GM19395 (cell line): ENCODE measurements around the gene XPO6.
"Not testable (repeated sequence)": the region's sequence is repeated elsewhere in the genome, so short reads cannot be mapped to it uniquely, and the experiment has no call there.

Source experiments
- ATAC-seq: cut with Tn5 transposase; IDR thresholded peaks from one replicate; pipeline ENCODE4 v1.9.1; 2021; ENCODE audit warnings: mild to moderate bottlenecking, moderate library complexity; ENCODE audit not compliant: unreplicated experiment

Gene XPO6, protein sequence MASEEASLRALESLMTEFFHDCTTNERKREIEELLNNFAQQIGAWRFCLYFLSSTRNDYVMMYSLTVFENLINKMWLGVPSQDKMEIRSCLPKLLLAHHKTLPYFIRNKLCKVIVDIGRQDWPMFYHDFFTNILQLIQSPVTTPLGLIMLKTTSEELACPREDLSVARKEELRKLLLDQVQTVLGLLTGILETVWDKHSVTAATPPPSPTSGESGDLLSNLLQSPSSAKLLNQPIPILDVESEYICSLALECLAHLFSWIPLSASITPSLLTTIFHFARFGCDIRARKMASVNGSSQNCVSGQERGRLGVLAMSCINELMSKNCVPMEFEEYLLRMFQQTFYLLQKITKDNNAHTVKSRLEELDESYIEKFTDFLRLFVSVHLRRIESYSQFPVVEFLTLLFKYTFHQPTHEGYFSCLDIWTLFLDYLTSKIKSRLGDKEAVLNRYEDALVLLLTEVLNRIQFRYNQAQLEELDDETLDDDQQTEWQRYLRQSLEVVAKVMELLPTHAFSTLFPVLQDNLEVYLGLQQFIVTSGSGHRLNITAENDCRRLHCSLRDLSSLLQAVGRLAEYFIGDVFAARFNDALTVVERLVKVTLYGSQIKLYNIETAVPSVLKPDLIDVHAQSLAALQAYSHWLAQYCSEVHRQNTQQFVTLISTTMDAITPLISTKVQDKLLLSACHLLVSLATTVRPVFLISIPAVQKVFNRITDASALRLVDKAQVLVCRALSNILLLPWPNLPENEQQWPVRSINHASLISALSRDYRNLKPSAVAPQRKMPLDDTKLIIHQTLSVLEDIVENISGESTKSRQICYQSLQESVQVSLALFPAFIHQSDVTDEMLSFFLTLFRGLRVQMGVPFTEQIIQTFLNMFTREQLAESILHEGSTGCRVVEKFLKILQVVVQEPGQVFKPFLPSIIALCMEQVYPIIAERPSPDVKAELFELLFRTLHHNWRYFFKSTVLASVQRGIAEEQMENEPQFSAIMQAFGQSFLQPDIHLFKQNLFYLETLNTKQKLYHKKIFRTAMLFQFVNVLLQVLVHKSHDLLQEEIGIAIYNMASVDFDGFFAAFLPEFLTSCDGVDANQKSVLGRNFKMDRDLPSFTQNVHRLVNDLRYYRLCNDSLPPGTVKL

DNA sequence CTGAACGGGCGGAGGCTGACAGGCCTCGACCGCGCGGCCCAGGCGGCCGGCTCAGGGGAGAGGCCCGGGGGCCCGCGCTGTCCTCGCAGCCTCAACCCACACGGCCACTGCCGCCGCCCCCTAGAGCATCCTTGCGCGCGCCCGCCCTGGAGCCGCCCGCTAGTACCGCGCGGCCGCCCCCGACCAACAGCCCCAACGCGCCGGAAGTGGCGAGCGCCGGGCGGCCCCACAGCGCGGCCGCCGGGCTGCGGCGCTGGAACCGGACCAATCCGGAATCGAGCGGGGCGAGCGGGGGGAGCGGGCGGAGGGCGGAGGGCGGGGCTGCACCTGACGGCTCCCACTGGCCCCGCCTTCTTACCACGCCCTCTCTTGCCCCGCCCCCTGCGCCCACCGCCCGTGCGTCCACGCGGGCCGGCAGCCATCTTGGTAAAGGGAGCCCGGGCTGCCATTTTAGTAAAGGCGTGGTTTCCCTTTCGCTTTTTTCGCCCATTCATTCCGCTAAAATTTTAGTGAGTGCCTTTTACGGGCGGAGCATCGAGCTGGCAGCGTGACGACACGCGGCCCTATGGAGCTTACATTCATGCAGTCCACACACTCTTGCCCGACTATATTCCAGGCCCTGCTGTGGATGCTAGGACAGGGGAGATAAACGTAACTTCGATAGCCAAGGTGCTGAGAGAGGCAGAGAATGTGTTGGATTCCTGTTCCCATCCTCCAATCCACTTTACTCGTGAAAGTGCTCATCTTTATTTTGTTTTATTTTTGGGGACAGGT is at the start of gene XPO6:
Gene XPO6 (minus strand): TSS at position 208 of the 774 bp plus-strand sequence. CDS start 597 bp downstream, outside the sequence.
- ATAC-seq, result peak; percentile 79

DNA sequence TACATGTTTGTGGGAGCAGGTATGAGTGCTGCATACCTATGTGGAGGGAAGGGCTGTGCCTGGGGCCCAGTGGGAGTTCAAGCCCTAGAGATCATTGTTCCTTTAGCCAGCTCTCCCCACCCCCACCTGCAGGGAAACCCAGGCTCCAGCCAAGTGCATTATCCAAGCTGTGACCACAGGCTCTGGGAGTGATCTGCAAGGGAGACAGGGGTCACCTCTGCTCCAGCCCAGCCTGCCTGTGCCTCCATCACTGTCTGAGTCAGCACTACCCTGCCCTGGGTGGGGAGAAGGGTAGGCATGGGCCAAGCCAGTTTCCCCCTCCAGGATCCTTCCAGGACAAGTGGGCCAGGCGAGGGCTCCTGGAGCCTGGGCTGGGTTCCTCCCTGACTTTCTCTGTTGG is 48.4 kb upstream of the XPO6 start:
- no peak for ATAC-seq

DNA sequence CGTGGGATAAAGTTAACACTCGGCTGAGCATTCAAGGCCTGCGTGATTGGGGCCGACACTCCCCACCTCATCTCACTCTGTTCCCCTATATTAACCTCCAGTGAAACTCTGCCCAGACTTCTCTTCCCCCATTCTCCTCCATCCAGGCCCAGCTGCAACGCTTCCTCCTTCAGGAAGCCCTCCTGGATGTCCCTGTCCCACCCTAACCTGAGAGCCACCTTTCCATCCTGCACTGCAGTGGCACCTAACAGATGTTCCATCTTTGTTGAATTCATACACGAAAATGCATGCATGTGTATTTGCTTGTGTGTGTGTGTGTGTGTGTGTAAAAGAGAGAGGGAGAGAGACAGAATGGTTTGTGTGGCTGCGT is 48.0 kb upstream of the XPO6 start:
- ATAC-seq, result no peak

DNA sequence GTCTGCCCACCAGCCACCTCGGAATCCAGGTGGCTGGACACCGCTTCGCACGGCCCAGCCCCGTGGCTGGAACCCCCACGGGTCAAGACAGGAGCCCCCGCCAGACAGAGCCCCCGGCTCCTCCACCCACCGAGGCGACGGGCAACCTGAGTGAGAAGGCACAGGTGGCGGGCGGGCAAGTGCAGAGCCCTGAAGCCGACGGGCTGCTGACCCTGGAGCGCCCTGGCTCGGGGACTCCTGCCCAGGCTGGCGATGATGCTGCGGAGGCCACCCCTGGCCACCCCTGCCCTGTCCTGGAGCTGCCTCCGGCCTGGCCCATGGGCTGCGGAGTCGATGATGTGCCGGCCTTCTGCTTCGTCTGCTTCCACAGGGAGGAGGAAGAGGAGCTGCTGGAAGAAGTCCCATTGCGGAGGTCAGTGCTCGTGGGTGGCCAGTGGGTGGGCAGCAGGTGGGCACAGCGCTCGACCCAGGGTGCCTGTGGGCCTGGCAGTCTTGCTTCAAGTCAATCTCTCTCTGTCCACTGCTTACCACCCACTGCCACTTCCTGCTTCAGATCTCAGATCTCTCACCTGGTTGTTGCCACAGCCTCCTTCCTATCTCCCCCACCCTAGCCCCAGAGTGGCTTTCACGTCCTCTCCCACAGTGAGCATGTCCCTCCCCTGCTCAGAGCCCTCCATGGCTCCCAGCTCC is 47.5 kb upstream of the XPO6 start:
- no peak for ATAC-seq

DNA sequence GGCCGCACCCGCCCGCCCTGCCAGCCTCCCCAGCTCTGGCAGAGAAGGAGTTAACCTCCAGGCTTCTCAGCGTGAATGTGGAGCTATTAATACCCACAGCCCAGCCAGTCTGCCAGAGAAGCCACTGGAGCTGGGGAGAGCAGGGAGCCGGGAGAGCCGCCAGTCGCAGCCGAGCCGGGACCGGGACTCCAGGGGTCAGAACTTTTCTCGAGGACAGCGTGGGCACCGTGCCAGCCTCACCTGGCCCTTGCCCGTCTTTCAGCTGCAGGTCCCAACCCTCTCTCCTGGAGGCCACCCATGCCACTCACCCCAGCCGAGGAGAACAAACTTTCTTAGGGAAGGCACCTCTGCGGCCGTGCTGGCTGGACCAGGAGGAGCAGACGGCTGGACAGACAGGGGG is 46.8 kb upstream of the XPO6 start:
- no peak for ATAC-seq

DNA sequence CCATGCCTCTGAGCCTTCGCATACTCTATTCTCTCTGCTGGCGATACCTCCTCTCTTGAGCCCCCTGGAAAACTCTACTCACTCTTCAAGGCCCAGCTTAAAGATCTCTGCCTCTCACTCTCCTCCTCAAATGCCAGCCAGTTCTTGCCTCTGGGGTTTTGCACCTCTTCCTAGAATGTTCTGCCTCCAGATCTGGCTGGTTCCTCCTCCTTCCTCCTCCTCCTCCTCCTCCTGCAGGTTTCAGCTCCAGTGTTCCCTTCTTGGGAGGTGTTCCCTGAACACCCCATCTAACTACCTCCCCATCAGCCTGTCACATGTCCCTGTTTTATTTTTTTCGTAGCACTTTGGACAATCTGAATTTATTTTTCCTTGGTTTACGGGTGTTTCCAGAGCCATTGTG is 45.5 kb upstream of the XPO6 start:
- ATAC-seq, result no peak

DNA sequence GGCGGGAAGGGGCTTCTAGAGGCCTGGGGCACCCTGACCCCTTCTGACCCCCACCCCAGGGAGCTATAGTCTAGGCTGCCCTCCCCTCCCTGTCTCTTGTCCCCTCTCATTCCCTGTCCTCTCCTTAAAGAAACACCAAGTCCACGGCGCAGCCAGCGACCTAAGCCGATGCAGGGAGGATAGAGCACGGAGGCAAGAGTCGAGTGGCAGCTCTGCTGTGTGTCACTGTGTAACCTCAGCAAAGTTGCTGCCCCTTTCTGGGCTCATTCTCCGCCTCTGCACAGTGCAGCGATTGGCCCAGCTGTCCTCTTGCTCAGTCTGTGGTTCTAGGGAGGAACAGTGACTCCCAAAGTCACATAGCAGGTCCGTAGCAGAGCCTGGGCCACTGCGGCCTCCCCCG is 44.1 kb upstream of the XPO6 start:
- ATAC-seq, result no peak

DNA sequence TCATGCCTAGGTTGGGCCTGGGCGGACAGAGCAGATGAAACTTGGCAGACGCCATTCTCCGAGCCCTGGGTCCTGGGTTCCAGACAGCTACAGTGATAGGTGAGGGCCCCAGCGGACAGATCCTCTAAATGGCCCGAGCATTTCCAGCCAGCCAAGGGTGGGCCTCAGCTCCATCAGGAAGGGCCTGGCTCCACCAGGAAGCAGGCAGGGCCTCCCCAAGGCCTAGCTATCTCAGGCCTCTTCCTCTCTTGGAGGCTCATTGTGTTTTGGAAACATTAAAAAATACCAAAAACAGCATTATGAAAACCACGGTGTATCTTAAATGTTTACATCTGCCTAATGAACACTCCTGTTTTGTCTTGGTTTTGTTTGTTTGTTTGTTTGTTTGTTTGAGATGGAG is 42.4 kb upstream of the XPO6 start:
- ATAC-seq, result no peak

DNA sequence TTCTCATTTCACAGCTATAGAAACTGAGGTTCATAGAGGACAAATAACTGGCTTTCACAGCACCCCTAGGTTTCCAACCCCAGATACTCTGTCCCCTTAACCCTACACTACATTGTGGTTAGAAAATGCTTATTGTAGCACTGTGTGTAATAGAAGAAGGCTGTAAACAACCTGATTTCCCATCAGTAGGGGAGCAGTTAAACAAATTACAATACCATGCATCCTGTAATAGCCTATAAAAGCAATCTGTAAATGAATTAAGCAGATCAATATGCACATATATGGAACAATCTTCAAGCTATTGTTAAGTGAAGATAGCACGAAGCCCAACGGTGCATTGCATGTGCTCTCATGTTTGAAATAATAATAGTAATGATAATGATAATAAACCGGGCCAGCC is 39.2 kb upstream of the XPO6 start:
- ATAC-seq, result no peak

DNA sequence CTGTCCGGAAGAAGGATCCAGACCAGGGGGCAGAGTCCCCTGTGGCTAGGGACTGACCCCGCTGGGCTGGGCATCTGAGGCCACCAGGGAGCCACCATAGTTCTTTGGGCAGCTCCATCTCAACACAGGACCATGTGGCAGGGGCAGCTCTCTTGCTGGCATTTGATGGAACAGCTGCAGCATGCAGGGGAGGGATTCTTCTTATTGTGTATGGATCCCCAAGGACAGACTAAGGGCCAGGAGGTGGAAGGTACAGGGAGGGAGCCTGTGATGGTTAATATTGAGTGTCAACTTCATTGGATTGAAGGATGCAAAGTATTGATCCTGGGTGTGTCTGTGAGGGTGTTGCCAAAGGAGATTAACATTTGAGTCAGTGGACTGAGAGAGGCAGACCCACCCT is 37.7 kb upstream of the XPO6 start:
- not testable (repeated sequence) for ATAC-seq

DNA sequence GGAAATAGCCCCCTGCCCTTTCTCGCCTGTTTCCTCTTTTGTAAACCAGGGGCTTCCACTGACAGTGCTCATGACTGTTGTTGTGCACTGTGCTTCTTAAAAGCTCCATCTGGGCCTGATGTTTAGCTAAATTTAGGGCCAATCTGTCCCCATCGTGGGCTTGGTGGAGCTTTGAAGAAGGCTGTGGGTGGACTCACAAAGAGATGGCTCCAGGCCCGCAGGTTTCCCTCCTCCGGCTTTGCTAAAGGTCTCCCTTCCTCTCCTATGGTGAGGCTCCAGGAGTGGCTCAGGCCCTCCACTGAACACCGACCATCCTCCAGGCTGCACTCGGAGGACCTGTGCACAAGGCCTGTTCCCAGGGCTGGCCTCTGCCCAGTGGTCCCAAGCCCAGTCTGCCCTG is 30.2 kb upstream of the XPO6 start:
- ATAC-seq, result no peak

DNA sequence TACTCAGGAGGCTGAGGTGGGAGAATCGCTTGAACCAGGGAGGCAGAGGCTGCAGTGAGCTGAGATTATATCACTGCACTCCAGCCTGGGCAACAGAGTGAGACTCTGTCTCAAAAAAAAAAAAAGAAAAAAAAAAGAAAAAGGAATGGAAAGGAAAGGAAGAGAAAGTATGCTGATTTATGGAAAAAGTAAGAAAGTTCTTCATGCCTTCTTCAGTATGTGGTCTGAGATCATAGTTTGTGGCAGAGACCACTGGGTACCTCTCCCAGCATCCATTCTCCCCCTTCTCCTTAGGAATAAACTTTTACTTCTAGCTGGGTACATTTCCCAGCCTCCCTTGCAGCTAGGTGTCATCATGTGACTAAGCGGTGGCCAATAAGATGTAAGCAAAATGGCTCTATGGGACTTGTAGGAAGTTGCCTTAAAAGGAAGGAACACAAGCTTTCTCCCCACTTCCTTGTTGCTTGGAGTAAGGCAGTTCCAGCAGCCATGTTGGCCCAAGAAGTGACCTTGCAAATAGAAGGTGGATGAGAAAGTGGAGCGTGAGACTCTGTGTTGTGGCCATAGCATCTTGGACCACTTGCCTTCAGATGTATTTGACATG is 26.1 kb upstream of the XPO6 start:
- ATAC-seq, result no peak

DNA sequence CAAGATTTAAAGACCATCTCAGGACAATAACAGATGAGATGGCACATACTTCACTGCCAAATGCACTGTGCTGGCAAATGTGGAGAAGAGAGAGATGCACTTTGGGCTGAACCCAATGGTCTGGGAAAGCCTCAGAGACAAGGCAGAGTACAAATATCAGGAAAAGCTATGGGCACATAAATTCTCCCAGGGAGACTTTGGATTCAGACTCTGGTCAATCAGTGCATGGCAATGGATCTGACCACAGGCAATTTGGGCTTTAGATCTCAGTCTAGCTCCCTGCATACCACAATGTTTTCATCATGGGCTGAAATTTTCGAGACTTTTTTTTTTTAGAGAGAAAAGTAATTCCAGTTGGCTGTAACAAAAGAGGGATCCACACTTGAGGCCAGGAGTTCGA is 20.0 kb upstream of the XPO6 start:
- ATAC-seq, result no peak

DNA sequence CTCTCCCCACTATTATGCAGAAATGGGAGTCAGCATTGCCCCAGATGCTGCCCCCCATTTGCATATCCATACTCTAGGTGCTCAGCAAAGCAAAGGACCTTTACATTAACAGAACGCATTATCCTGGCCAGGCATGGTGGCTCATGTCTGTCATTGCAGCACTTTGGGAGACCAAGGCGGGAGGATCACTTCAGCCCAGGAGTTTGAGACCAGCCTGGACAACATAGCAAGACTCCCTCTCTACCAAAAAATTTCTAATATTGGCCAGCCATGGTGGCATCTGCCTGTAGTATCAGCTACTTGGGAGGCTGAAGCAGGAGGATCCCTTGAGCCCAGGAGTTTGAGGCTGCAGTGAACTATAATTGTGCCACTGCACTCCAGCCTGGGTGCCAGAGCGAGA is 12.1 kb upstream of the XPO6 start:
- not testable (repeated sequence) for ATAC-seq

DNA sequence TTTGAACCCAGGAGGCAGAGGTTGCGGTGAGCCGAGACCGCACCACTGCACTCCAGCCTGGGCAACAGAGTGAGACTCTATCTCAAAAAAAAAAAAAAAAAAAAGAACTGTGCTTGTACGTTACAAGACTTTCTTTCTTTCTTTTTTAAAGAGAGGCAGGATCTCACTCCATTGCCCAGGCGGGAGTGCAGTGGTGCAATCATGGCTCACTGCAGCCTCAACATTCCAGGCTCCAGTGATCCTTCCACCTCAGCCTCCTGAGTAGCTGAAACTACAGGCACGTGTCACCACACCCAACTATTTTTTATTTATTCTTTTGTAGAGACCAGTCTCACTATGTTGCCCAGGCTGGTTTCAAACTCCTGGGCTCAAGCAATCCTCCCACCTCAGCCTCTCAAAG is 8.0 kb upstream of the XPO6 start:
- ATAC-seq, result not testable (repeated sequence)

DNA sequence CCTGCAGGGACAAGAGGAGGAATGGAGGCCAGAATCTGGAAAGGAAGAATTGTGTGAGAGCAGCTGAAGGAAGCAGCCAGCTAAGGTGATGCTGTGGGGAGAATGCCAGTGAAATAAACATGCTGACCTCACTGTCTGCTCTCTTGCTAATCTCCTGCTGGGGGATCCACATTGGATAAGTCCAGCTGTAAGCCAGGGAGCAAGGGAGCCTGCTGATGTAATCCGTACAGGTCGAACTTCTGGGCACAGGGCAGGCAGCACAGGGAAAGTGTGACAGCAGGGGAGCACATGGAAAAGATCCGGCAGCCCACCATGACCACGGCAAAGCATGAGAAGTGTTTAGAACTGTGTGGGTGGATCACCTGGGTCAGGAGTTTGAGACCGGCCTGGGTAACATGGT is 7.5 kb upstream of the XPO6 start:
- no peak for ATAC-seq

DNA sequence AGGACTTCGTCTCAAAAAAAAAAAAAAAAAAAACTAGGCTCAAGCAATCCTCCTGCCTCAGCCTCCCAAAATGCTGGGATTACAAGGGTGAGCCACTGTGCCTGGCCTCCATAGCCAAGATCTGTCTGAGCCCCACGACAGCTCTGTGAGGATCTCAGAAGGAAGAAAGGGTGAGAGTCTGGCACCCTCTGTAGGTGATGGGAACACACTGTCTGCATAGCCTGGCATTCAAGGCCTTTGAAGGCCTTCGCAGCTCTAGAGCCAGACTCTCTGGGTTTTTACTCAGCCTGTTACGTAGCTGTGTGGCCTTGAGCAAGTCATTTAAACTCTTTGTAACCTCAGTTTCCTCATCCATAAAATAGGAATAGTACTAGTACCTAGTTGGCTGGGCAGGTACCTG is 6.3 kb upstream of the XPO6 start:
- no peak for ATAC-seq

DNA sequence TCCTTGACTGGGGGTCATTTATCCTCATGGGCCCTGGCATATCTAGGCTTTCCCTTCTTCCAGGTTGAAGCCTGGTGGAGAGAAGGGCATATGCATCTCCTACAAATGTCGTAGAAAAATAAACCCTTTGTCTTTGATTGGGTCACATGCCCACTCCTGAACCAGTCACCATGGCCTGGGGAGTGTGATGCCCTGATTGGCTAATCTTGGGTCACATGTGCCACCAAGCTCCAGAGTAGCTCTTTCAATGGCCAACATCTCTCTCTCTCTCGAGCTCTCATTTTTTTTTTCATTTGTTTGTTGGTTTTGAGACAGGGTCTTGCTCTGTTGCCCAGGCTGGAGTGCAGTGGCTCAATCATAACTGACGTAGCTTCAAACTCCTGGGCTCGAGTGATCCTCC is 5.6 kb upstream of the XPO6 start:
- ATAC-seq, result no peak

DNA sequence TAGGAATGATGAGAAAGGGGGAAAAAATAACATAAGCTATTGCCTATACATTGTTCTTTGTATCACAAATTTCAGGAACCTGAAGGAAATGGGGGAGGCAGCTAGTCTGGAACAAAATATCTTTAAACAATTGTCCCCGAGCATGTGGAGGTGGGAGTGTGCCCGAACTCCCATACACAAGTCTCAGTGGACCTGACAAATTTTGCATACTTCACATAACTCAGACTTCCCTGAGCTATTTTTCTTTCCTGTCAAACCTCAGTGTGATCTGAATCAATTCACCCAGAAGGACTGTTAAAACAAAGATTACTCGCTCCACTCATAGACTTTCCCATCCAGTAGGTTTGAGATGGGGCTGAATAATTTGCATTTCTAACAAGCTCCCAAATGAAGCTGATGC is 1.6 kb upstream of the XPO6 start:
- ATAC-seq, result no peak

DNA sequence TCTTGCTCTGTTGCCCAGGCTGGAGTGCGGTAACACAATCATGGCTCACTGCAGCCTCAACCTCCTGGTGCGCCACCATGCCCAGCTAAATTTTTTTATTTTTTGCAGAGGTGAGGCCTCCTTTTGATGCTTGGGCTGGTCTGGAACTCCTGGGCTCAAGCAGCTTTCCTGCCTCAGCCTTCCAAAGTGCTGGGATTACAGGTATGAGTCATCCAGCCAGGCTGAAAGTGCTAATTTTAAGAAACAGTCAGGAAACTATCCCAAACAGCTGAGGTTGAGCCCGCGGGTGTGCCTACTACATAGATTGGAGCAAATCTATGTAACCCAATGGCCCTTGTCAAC is 738 bp upstream of the XPO6 start:
- no peak for ATAC-seq
